OCI-LY7 (cell line): ENCODE data around the gene DNAAF3. TPM values are rescaled to one million over a fixed set of nuclear protein-coding genes. Genes with fewer than 3 reads are reported as not detected.
A peak's percentile ranks its signal among the peaks of the same experiment; 100 is the strongest.

ENCODE experiments used
- BruUV-seq: library from RNA; stranded (reverse); fragments of 400-500 nt; replicated peaks from 2 replicates; lab custom pipeline; 2021; lab: Mats Ljungman, UMichigan
- CTCF ChIA-PET: fragments of 300-600 bp; sonication (Branson Sonifier 250); formaldehyde crosslinking; loops from one replicate; lab custom pipeline; 2022; ENCODE audit warnings: antibody characterized with exemption; ENCODE audit not compliant: unreplicated experiment; lab: Charles Lee
- POLR2A ChIA-PET: fragments of 300-600 bp; sonication (Branson Sonifier 250); formaldehyde crosslinking; loops from one replicate; lab custom pipeline; 2022; ENCODE audit warnings: antibody characterized with exemption; lab: Charles Lee
- DNase-seq: peaks from one replicate; pipeline ENCODE4 v3.0.0-alpha.2; 2015; ENCODE audit warnings: low spot score
- H2AFZ ChIP-seq: fragments of 200-600 bp; sonication (generic), shearing (Covaris generic); 2 replicates; pipeline ENCODE4 v1.6.1; 2014; ENCODE audit warnings: mild to moderate bottlenecking, antibody characterized with exemption, low read length, moderate library complexity
- H3K27ac ChIP-seq: fragments of 200-600 bp; sonication (generic); 2 replicates; pipeline ENCODE4 v1.5.1; 2014; ENCODE audit warnings: mixed run types, low read depth, mild to moderate bottlenecking, moderate library complexity, low read length, inconsistent platforms; ENCODE audit not compliant: poor library complexity, severe bottlenecking
- H3K36me3 ChIP-seq: fragments of 200-600 bp; sonication (generic); 2 replicates; pipeline ENCODE4 v1.6.1; 2014; ENCODE audit warnings: mild to moderate bottlenecking, antibody characterized with exemption, low read length, moderate library complexity, mixed read lengths; ENCODE audit not compliant: insufficient read depth
- H3K4me1 ChIP-seq: fragments of 200-600 bp; sonication (generic); 2 replicates; pipeline ENCODE4 v1.5.1; 2014; ENCODE audit warnings: mild to moderate bottlenecking, low read length; ENCODE audit not compliant: insufficient read depth, poor library complexity, severe bottlenecking
- H3K4me2 ChIP-seq: fragments of 200-600 bp; sonication (generic); 2 replicates; pipeline ENCODE4 v1.6.1; 2014; ENCODE audit warnings: mild to moderate bottlenecking, low read length
- H3K4me3 ChIP-seq: fragments of 200-600 bp; sonication (generic); 2 replicates; pipeline ENCODE4 v1.5.1; 2014; ENCODE audit warnings: mild to moderate bottlenecking, low read depth, low read length; ENCODE audit not compliant: poor library complexity, severe bottlenecking
- H3K79me2 ChIP-seq: fragments of 200-600 bp; sonication (generic); 2 replicates; pipeline ENCODE4 v1.6.1; 2016; ENCODE audit warnings: low read depth, mild to moderate bottlenecking, low read length, moderate library complexity, mixed read lengths; ENCODE audit not compliant: insufficient read depth
- H3K9me2 ChIP-seq: fragments of 200-600 bp; sonication (generic); 2 replicates; pipeline ENCODE4 v1.6.1; 2016; ENCODE audit warnings: mild to moderate bottlenecking, low read length, mixed read lengths; ENCODE audit not compliant: insufficient read depth
- H3K9me3 ChIP-seq: fragments of 200-600 bp; sonication (generic); 2 replicates; pipeline ENCODE4 v1.6.1; 2014; ENCODE audit warnings: mild to moderate bottlenecking, mixed run types, low read length, mixed read lengths
- H4K20me1 ChIP-seq: fragments of 200-600 bp; sonication (generic); 2 replicates; pipeline ENCODE4 v1.6.1; 2014; ENCODE audit warnings: mild to moderate bottlenecking, antibody characterized with exemption, low read length, moderate library complexity, mixed read lengths; ENCODE audit not compliant: insufficient read depth
- EZH2phosphoT487 ChIP-seq: fragments of 200-600 bp; sonication (generic); IDR thresholded peaks from 2 replicates; pipeline ENCODE4 v1.6.1; 2018; ENCODE audit warnings: low read depth, borderline replicate concordance, mild to moderate bottlenecking, mixed run types, antibody characterized with exemption, low read length, moderate library complexity, mixed read lengths
- intact Hi-C: fragments of 100-400 bp; cut with micrococcal nuclease; formaldehyde crosslinking; loops from one replicate; pipeline ENCODE4 v1.10.0; 2022; ENCODE audit not compliant: unreplicated experiment
- total RNA-seq, 2 experiments: library from RNA; depleted of rRNA in 1 of 2; stranded (reverse); fragments of >200 nt in 1 of 2; shearing (Covaris generic) in 1 of 2; gene quantifications; 2 replicates each; pipeline ENCODE4 v1.2.3, GENCODE V29; 2014 to 2022
- TF ChIP-seq, protein P1 (sequence below): fragments of 200-600 bp; sonication (generic); conservative IDR thresholded peaks from 2 replicates; pipeline ENCODE4 v1.5.1; 2014; ENCODE audit warnings: mild to moderate bottlenecking, antibody characterized with exemption, low read length, moderate library complexity, mixed read lengths

The DNAAF3 gene
- total RNA-seq, 2 experiments from 2014 or later: 2.5 to 2.8 TPM

DNA sequence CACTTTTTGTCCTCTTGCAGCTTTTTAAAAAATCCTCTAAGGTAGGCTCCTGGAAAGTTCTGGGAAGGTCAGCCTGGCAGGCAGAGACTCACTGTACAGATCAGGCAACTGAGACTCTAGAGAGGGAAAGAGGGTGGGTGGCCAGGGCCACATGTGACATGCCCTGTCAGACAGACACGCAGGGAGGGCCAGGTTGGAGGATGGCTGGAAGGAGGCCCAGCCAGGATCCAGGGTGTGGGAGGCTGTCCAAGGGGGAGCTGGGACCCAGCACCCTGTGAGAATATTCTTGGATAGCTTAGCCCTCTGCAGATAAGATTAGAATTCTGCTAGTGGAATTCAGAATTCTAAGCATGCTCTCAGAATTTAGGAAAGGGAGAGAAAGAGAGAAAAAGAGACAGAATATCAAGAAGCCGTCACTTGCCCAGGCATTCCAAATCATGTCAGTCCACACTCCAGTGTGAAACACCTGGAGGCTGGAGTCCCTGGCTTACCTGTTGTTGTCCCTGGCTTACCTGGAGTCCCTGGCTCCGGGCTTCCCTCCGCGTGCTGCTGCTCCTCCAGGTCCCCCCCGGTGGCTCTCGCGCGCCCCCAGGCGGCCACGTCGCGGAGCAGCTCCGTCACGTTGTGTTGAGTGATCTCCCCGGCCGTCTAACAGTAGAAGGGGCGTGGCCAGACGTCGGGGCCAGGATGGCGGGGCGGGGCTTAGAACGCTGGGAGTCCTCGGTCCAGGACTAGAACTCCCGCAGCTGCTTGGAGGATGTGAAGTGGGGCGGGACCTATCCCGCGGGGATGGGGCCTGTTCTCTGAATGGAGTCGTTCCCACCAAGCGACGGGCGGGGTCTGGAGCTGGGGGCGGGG, 6.1 kb downstream of the DNAAF3 start:
- Histone ChIP-seq H3K27ac (no peak overlapping the region), H4K20me1 (no peaks in the 10 kb centered on the region), H3K36me3 (no peaks in the 10 kb centered on the region), H3K4me2 (peak overlapping the region; percentile 18; the same call in 1 of the 2 replicates), H3K4me3 (peak overlapping the region; percentile 22), H2AFZ (no peak overlapping the region), H3K9me3 (no peaks in the 10 kb centered on the region), H3K79me2 (no peaks in the 10 kb centered on the region), H3K4me1 (peaks cover 5% of the 10 kb centered on the region), H3K9me2 (no peaks in the 10 kb centered on the region)
- ChIA-PET CTCF (interaction anchor here (0.6 to 1.5 kb wide), 2 partner anchors 9 to 10 kb away, joined by 3 to 4 read pairs; no protein-coding TSS in a partner anchor), POLR2A (no interaction called here)
- BruUV-seq: no TSS peak
- DNase-seq: peak; percentile 95
- TF ChIP-seq, protein P1, sequence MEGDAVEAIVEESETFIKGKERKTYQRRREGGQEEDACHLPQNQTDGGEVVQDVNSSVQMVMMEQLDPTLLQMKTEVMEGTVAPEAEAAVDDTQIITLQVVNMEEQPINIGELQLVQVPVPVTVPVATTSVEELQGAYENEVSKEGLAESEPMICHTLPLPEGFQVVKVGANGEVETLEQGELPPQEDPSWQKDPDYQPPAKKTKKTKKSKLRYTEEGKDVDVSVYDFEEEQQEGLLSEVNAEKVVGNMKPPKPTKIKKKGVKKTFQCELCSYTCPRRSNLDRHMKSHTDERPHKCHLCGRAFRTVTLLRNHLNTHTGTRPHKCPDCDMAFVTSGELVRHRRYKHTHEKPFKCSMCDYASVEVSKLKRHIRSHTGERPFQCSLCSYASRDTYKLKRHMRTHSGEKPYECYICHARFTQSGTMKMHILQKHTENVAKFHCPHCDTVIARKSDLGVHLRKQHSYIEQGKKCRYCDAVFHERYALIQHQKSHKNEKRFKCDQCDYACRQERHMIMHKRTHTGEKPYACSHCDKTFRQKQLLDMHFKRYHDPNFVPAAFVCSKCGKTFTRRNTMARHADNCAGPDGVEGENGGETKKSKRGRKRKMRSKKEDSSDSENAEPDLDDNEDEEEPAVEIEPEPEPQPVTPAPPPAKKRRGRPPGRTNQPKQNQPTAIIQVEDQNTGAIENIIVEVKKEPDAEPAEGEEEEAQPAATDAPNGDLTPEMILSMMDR: peak; percentile 98
- TF ChIP-seq EZH2phosphoT487: no peak
- intact Hi-C loops: loop anchor here (1.0 to 5.0 kb wide), 3 partner anchors 19 to 278 kb away; no protein-coding TSS in a partner anchor

DNA sequence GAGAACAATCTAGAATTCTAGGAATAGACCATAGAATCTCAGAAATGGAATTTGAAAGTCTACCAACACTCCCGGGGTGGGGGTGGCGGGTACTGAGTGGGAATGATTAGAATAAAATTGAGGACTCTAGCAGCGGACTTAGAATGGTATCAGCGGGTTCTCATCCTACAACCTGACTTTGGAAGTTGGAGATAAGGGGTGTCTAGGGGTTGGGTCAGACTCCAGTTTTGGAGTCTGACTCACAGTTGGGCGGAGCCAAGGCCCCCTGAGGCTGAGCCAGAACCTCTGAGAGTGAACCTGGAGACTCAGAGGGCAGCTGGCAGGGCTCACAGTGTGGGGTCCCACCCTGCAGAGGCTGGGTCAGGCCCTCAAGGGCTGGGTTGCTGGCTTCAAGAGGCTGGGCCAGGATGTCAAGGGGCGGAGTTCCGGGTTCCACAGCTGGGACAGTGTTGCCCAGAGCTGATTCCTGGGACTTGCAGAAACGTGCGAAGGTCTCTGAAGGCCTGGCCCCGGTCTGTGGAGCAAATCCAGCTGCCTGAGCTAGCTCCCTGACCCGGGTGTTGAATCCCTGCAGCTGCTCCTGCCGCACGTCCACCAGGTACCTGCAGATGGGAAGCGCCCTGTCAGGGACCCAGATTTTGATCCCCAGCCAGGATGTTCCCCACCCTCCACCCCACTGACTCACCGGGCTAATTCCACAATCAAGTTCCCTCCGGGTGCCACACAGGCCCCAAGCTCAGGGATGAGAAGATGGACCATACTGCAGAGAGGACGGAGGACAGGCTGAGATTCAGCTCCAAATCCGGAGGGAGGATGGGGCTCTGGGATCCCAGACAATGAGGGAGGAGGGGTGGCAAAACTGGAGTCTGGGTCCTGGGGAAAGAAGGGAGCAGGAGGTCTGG, 7.3 kb downstream of the DNAAF3 start:
- Histone ChIP-seq H3K9me3 (no peaks in the 10 kb centered on the region), H3K27ac (no peak overlapping the region), H2AFZ (no peak overlapping the region), H3K9me2 (no peaks in the 10 kb centered on the region), H4K20me1 (no peaks in the 10 kb centered on the region), H3K4me1 (peaks cover 8% of the 10 kb centered on the region), H3K36me3 (no peaks in the 10 kb centered on the region), H3K4me3 (no peak overlapping the region), H3K4me2 (no peak overlapping the region), H3K79me2 (no peaks in the 10 kb centered on the region)
- CTCF ChIA-PET: interaction anchor here (0.7 kb wide), 1 partner anchor 70 kb away, joined by 10 read pairs; no protein-coding TSS in a partner anchor
- no peak for DNase-seq
- BruUV-seq: no TSS peak
- TF ChIP-seq, protein P1: no peak
- no peak for TF ChIP-seq EZH2phosphoT487
- intact Hi-C loops: no loop called here
- POLR2A ChIA-PET: no interaction called here
